SK-N-SH (cell line): ENCODE measurements around the gene ACTN4. TPM values are rescaled to one million over a fixed set of nuclear protein-coding genes. Genes with fewer than 3 reads are reported as not detected.

Source experiments
- CTCF ChIA-PET: fragments of 300-600, 350-600 bp; formaldehyde crosslinking; extraction: SDS; loops from one replicate; lab custom pipeline; 2021; lab: Yijun Ruan, JAX
- POLR2A ChIA-PET: fragments of 350-600 bp; sonication (Branson Sonifier 250); formaldehyde crosslinking; extraction: SDS; loops from one replicate; lab custom pipeline; 2020; ENCODE audit warnings: antibody characterized with exemption, inconsistent platforms; lab: Yijun Ruan, JAX
- DNase-seq: peaks from one replicate; pipeline ENCODE4 v3.0.0; 2012
- H2AFZ ChIP-seq: fragments of 200-600 bp; sonication (generic); 2 replicates; pipeline ENCODE4 v1.8.1; 2016; ENCODE audit warnings: antibody characterized with exemption, mild to moderate bottlenecking, low read depth
- H3F3A ChIP-seq: fragments of 200-600 bp; sonication (generic); replicated peaks from 2 replicates; pipeline ENCODE3; 2016; ENCODE audit warnings: antibody characterized with exemption, mild to moderate bottlenecking; ENCODE audit not compliant: insufficient read depth
- H3K27ac ChIP-seq, 2 experiments: fragments of 200-500 bp in 1 of 2; fragments of 200-600 bp in 1 of 2; sonication (Bioruptor generic) in 1 of 2; sonication (generic), shearing (Covaris generic) in 1 of 2; 2 replicates each; pipeline versions ENCODE4 v1.5.1 to v1.6.1; 2014 to 2016; ENCODE audit warnings: low read depth in 2 of 2, inconsistent platforms in 1 of 2, low read length in 1 of 2, mild to moderate bottlenecking in 1 of 2, mixed read lengths in 1 of 2
- H3K27me3 ChIP-seq: fragments of 200-600 bp; sonication (generic), shearing (Covaris generic); 2 replicates; pipeline ENCODE4 v1.6.1; 2016; ENCODE audit warnings: mixed run types; ENCODE audit not compliant: insufficient read depth
- H3K36me3 ChIP-seq, 2 experiments: fragments of 200-500 bp in 1 of 2; fragments of 200-600 bp in 1 of 2; sonication (Bioruptor generic) in 1 of 2; sonication (generic) in 1 of 2; replicated peaks in 1 of 2; 2 replicates each; pipeline versions ENCODE3 to v1.5.1; 2014 to 2016; ENCODE audit warnings: low read length in 1 of 2, mild to moderate bottlenecking in 1 of 2; ENCODE audit not compliant: insufficient read depth in 2 of 2, control insufficient read depth in 1 of 2
- H3K4me1 ChIP-seq, 2 experiments: fragments of 200-500 bp in 1 of 2; fragments of 200-600 bp in 1 of 2; sonication (Bioruptor generic) in 1 of 2; sonication (generic), shearing (Covaris generic) in 1 of 2; 2 replicates each; pipeline versions ENCODE4 v1.5.1 to v1.6.1; 2014 to 2016; ENCODE audit warnings: low read depth in 1 of 2, low read length in 1 of 2, mixed run types in 1 of 2; ENCODE audit not compliant: insufficient read depth in 2 of 2, control insufficient read depth in 1 of 2
- H3K4me2 ChIP-seq: fragments of 200-600 bp; sonication (generic), shearing (Covaris generic); 2 replicates; pipeline ENCODE4 v1.6.1; 2017; ENCODE audit warnings: mixed run types
- H3K4me3 ChIP-seq, 2 experiments: fragments of 200-500 bp in 1 of 2; fragments of 200-600 bp in 1 of 2; sonication (Bioruptor generic) in 1 of 2; sonication (generic), shearing (Covaris generic) in 1 of 2; 2 replicates each; pipeline versions ENCODE4 v1.5.1 to v1.8.1; 2014 to 2016; ENCODE audit warnings: low read depth in 2 of 2, inconsistent platforms in 1 of 2, low read length in 1 of 2, mild to moderate bottlenecking in 1 of 2, mixed read lengths in 1 of 2, moderate library complexity in 1 of 2
- H3K79me2 ChIP-seq: fragments of 200-600 bp; sonication (generic); 2 replicates; pipeline ENCODE4 v1.8.1; 2017; ENCODE audit warnings: mild to moderate bottlenecking; ENCODE audit not compliant: insufficient read depth
- H3K9ac ChIP-seq: fragments of 200-600 bp; sonication (generic); 2 replicates; pipeline ENCODE4 v1.6.1; 2017; ENCODE audit warnings: mixed run types
- H3K9me2 ChIP-seq: fragments of 200-600 bp; sonication (generic); 2 replicates; pipeline ENCODE4 v1.6.1; 2017; ENCODE audit warnings: mixed run types
- H3K9me3 ChIP-seq: fragments of 200-600 bp; sonication (generic); 2 replicates; pipeline ENCODE4 v1.6.1; 2017; ENCODE audit warnings: mixed run types, mild to moderate bottlenecking, moderate library complexity
- H4K20me1 ChIP-seq: fragments of 200-600 bp; sonication (generic); 2 replicates; pipeline ENCODE4 v1.6.1; 2017; ENCODE audit warnings: mild to moderate bottlenecking, mixed run types; ENCODE audit not compliant: insufficient read depth
- ELF1 ChIP-seq: IDR thresholded peaks from 2 replicates; pipeline ENCODE4 v1.4.0; 2012
- EP300 ChIP-seq, 2 experiments: IDR thresholded peaks; 2 replicates each; pipeline versions ENCODE4 v1.4.0 to v1.6.1; 2012; ENCODE audit warnings: borderline replicate concordance in 1 of 2, low read depth in 1 of 2, low read length in 1 of 2
- EZH2phosphoT487 ChIP-seq: fragments of 200-600 bp; sonication (generic); IDR thresholded peaks from 2 replicates; pipeline ENCODE4 v1.6.1; 2017; ENCODE audit warnings: low read depth, mixed run types, mild to moderate bottlenecking, antibody characterized with exemption, moderate library complexity, borderline replicate concordance
- FOXJ3 ChIP-seq: sonication (generic); formaldehyde crosslinking; IDR thresholded peaks from 2 replicates; pipeline ENCODE4 v1.5.1; 2020; ENCODE audit warnings: mild to moderate bottlenecking, missing genetic modification reagents
- GATA2 ChIP-seq: sonication (generic); formaldehyde crosslinking; IDR thresholded peaks from 2 replicates; pipeline ENCODE4 v1.5.0; 2020; ENCODE audit warnings: mild to moderate bottlenecking, missing genetic modification reagents
- IRF3 ChIP-seq: fragments of 150-350 bp; IDR thresholded peaks from 2 replicates; pipeline ENCODE4 v1.6.1; 2016; ENCODE audit warnings: mild to moderate bottlenecking, low read depth, low read length
- JUND ChIP-seq: IDR thresholded peaks from 2 replicates; pipeline ENCODE4 v1.4.0; 2012
- MAX ChIP-seq: IDR thresholded peaks from 2 replicates; pipeline ENCODE4 v1.4.0; 2012; ENCODE audit warnings: low read depth
- MXI1 ChIP-seq: IDR thresholded peaks from 2 replicates; pipeline ENCODE4 v1.6.1; 2012; ENCODE audit warnings: mild to moderate bottlenecking, low read depth, low read length, improper control_type of control experiment
- NRF1 ChIP-seq: IDR thresholded peaks from 2 replicates; pipeline ENCODE4 v1.6.1; 2012; ENCODE audit warnings: low read depth, mild to moderate bottlenecking, low read length
- RCOR1 ChIP-seq: fragments of 150-350 bp; IDR thresholded peaks from 2 replicates; pipeline ENCODE4 v1.6.1; 2017; ENCODE audit warnings: antibody characterized with exemption, low read length
- REST ChIP-seq: IDR thresholded peaks from 2 replicates; pipeline ENCODE4 v1.6.1; 2012; ENCODE audit warnings: mild to moderate bottlenecking, low read depth, low read length, moderate library complexity
- RFX5 ChIP-seq: IDR thresholded peaks from 2 replicates; pipeline ENCODE4 v1.6.1; 2012; ENCODE audit warnings: mild to moderate bottlenecking, improper control_type of control experiment, low read length
- SIN3A ChIP-seq: IDR thresholded peaks from 2 replicates; pipeline ENCODE4 v1.6.1; 2012; ENCODE audit warnings: low read depth, mild to moderate bottlenecking, low read length, moderate library complexity, borderline replicate concordance
- SMC3 ChIP-seq: IDR thresholded peaks from 2 replicates; pipeline ENCODE4 v1.6.1; 2012; ENCODE audit warnings: low read depth, low read length, improper control_type of control experiment
- TCF12 ChIP-seq: IDR thresholded peaks from 2 replicates; pipeline ENCODE4 v1.4.0; 2012
- TEAD4 ChIP-seq: IDR thresholded peaks from 2 replicates; pipeline ENCODE4 v1.4.0; 2012; ENCODE audit warnings: mild to moderate bottlenecking, borderline replicate concordance; ENCODE audit not compliant: insufficient read depth
- USF2 ChIP-seq: fragments of 150-350 bp; IDR thresholded peaks from 2 replicates; pipeline ENCODE4 v1.6.1; 2017; ENCODE audit warnings: antibody characterized with exemption, low read length, low read depth, borderline replicate concordance
- ZBTB33 ChIP-seq: IDR thresholded peaks from 2 replicates; pipeline ENCODE4 v1.4.0; 2012; ENCODE audit warnings: low read depth, borderline replicate concordance
- WGBS: methylation state at CpG from one replicate; pipeline ENCODE4 v1.1.6; 2017; ENCODE audit warnings: low lambda C conversion rate; 5-methylcytosine and 5-hydroxymethylcytosine counted together
- polyA plus RNA-seq, 3 experiments: library from polyadenylated mRNA; depleted of rRNA; stranded (reverse); fragments of >200 nt; gene quantifications; 2 replicates each; pipeline ENCODE4 v1.2.3, GENCODE V29; 2012

Gene ACTN4
- polyA plus RNA-seq, 1 of the 3 experiments (the other 2 are of a cell fraction), result 598 TPM

GRCh38 chr19:38690832-38691231, 43.4 kb downstream of the ACTN4 start:
- no peak overlapping the region for H2AFZ ChIP-seq
- POLR2A ChIA-PET, result interaction anchor here (1.2 kb wide), 1 partner anchor 26 kb away, joined by 3 read pairs; no protein-coding TSS in a partner anchor
- H3K9me3 ChIP-seq, result no peaks in the 10 kb centered on the region
- 0 out of 2 replicates have a peak overlapping the region, but pooled peaks have one; percentile 78 for H3K4me2 ChIP-seq
- TF ChIP-seq TEAD4, result no peak
- no peak for TF ChIP-seq SIN3A
- TF ChIP-seq TCF12, result no peak
- no peak for TF ChIP-seq GATA2 (CRISPR knock-in tag)
- TF ChIP-seq ZBTB33, result no peak
- no peak for TF ChIP-seq EZH2phosphoT487
- TF ChIP-seq SMC3, result no peak
- TF ChIP-seq, all 33 proteins: peak for 0
- Histone ChIP-seq H3K9me2 (no peaks in the 10 kb centered on the region), H3K36me3 (peaks cover 6 to 20% of the 10 kb centered on the region in 2 experiments), H3F3A (peaks cover 52% of the 10 kb centered on the region), H3K4me3 (no peak overlapping the region), H3K27me3 (no peaks in the 10 kb centered on the region), H3K27ac (peak overlapping the region; percentile 91 to 99), H4K20me1 (no peaks in the 10 kb centered on the region), H3K9ac (peak overlapping the region; percentile 77; the same call in 1 of the 2 replicates), H3K79me2 (peaks cover 97% of the 10 kb centered on the region), H3K4me1 (peaks cover 51 to 53% of the 10 kb centered on the region in 2 experiments; a peak in 3 of 4 replicates)
- CTCF ChIA-PET, result no interaction called here
- no peak for DNase-seq
- 82% methylated on average over 7 of the region's 7 CpGs for WGBS

GRCh38 chr19:38691938-38692457, 44.5 kb downstream of the ACTN4 start:
- H3K4me2 ChIP-seq, result peak overlapping the region; percentile 78
- peaks cover 44 to 54% of the 10 kb centered on the region in 2 experiments; a peak in 3 of 4 replicates for H3K4me1 ChIP-seq
- H3K9me3 ChIP-seq, result no peaks in the 10 kb centered on the region
- no peaks in the 10 kb centered on the region for H4K20me1 ChIP-seq
- peaks cover 16 to 23% of the 10 kb centered on the region in 2 experiments for H3K36me3 ChIP-seq
- POLR2A ChIA-PET, result no interaction called here
- DNase-seq, result peak; percentile 89
- H3K27me3 ChIP-seq, result no peaks in the 10 kb centered on the region
- H3K27ac ChIP-seq, result peak overlapping the region; percentile 91 to 99
- no peak overlapping the region for H2AFZ ChIP-seq
- peaks cover 97% of the 10 kb centered on the region for H3K79me2 ChIP-seq
- CTCF ChIA-PET, result interaction anchor here (0.8 to 1.5 kb wide), 3 partner anchors 11 to 276 kb away, joined by 3 to 5 read pairs (median 3); no protein-coding TSS in a partner anchor
- H3K9me2 ChIP-seq, result no peaks in the 10 kb centered on the region
- peak overlapping the region; percentile 77 for H3K9ac ChIP-seq
- WGBS, result 31% methylated on average over 11 of the region's 15 CpGs
- peaks cover 47% of the 10 kb centered on the region for H3F3A ChIP-seq
- peak overlapping the region in 1 of 2 experiments; percentile 38; a peak in 2 of 4 replicates for H3K4me3 ChIP-seq
- TF ChIP-seq USF2 (no peak), RFX5 (0 out of 2 replicates have a peak, but pooled peaks have one; percentile 45), JUND (peak; percentile 79), REST (no peak), IRF3 (no peak), ELF1 (no peak), FOXJ3 (CRISPR knock-in tag) (peak; percentile 80; the same call in 1 of the 2 replicates), RCOR1 (peak; percentile 86), MAX (peak; percentile 83), MXI1 (peak; percentile 90), NRF1 (no peak), EP300 (IDR thresholded peaks at IDR 0.05; ENCODE audit: borderline replicate concordance in 1 of 2, low read depth in 1 of 2, low read length in 1 of 2) (peak; percentile 86 to 88)
